Activated CD4-positive, alpha-beta T cell treated with anti-CD3 and anti-CD28 coated beads, Interleukin-2, amount 10 ng/mL, durations not matched to agents 24 days and 14 days (primary cell): ENCODE data around the gene CNTNAP2. TPM values are rescaled to one million over a fixed set of nuclear protein-coding genes. Genes with fewer than 3 reads are reported as not detected.

Experiments used
- DNase-seq: peaks from one replicate; pipeline ENCODE4 v3.0.0; 2022
- H3K27ac Mint-ChIP-seq: one replicate; pipeline ENCODE4 v1.8.0; 2022; ENCODE audit warnings: mild to moderate bottlenecking, mixed read lengths
- H3K27me3 Mint-ChIP-seq: one replicate; pipeline ENCODE4 v1.8.0; 2022; ENCODE audit warnings: mixed read lengths
- H3K36me3 Mint-ChIP-seq: one replicate; pipeline ENCODE4 v1.8.0; 2022; ENCODE audit warnings: low read depth, mild to moderate bottlenecking, mixed read lengths
- H3K4me1 Mint-ChIP-seq: one replicate; pipeline ENCODE4 v1.8.0; 2021; ENCODE audit warnings: mixed read lengths
- H3K4me3 Mint-ChIP-seq: one replicate; pipeline ENCODE4 v1.8.0; 2022; ENCODE audit warnings: mild to moderate bottlenecking, moderate library complexity, mixed read lengths
- H3K9me3 Mint-ChIP-seq: one replicate; pipeline ENCODE4 v1.8.0; 2021; ENCODE audit warnings: mixed read lengths
- intact Hi-C: fragments of 100-400 bp; cut with micrococcal nuclease; formaldehyde crosslinking; loops from one replicate; pipeline ENCODE4 v1.15.1; 2023
- total RNA-seq: library from RNA; stranded (reverse); gene quantifications from 2 replicates; pipeline ENCODE4 v1.2.3, GENCODE V29; 2022

CNTNAP2 gene
- total RNA-seq, 1 donor from 2014 or later, result not detected

DNA sequence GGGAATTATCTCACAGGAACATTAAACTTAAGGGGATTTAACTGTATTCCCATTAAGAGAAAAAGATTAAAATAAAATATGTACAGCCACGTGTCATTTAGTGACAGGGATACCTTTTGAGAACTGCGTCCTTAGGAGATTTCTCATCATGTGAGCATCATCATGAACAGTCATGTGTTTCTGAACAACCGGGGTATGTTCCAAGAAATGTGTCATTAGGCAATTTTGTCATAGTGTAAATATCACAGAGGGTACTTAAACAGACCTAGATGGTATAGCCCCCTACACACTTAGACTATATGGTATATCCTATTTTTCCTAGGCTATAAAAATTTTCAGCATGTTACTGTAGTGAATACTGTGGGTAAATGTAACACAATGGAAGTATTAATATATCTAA, 840.3 kb downstream of the CNTNAP2 start:
- peaks cover 6% of the 10 kb centered on the region for H3K9me3 Mint-ChIP-seq
- no peaks in the 10 kb centered on the region for H3K27me3 Mint-ChIP-seq
- no peaks in the 10 kb centered on the region for H3K36me3 Mint-ChIP-seq
- DNase-seq, result no peak
- H3K4me3 Mint-ChIP-seq, result no peak overlapping the region
- intact Hi-C loops, result no loop called here
- H3K4me1 Mint-ChIP-seq, result no peaks in the 10 kb centered on the region
- H3K27ac Mint-ChIP-seq, result no peak overlapping the region

- Mint-ChIP-seq H3K9me3 (peaks cover 11% of the 10 kb centered on the region), H3K27ac (no peak overlapping the region), H3K36me3 (no peaks in the 10 kb centered on the region), H3K4me3 (no peak overlapping the region), H3K4me1 (no peaks in the 10 kb centered on the region), H3K27me3 (no peaks in the 10 kb centered on the region)
- DNase-seq, result no peak
- intact Hi-C loops, result no loop called here
Measured at GRCh38 chr7:146960773-146961391, 844.3 kb downstream of the CNTNAP2 start.

GRCh38 chr7:146961617-146962016, 845.0 kb downstream of the CNTNAP2 start:
- no peak overlapping the region for H3K4me3 Mint-ChIP-seq
- H3K4me1 Mint-ChIP-seq, result no peaks in the 10 kb centered on the region
- no peaks in the 10 kb centered on the region for H3K27me3 Mint-ChIP-seq
- H3K9me3 Mint-ChIP-seq, result peaks cover 11% of the 10 kb centered on the region
- intact Hi-C loops, result no loop called here
- H3K36me3 Mint-ChIP-seq, result no peaks in the 10 kb centered on the region
- no peak overlapping the region for H3K27ac Mint-ChIP-seq
- no peak for DNase-seq

DNA sequence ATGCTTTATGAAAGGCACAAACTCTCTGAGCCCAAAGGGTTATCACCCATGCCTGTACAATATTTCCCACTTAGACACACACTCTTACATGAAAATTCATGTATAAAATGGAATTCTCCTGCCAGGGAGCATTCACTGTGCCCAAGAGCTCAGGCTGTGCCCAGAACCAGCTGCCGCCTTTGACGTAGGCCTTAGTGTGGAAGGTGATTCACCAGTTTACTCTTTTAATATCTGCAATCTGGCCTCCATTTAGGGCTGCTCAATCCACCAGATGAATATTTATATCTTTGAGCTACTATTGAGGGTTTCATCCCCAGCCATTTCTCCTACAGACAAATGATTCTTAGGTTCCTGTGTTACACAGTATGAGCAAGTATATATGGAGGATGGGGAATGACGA, 849.7 kb downstream of the CNTNAP2 start:
- no peak for DNase-seq
- Mint-ChIP-seq H3K4me3 (no peak overlapping the region), H3K36me3 (no peaks in the 10 kb centered on the region), H3K4me1 (no peaks in the 10 kb centered on the region), H3K9me3 (peaks cover 7% of the 10 kb centered on the region), H3K27me3 (no peaks in the 10 kb centered on the region), H3K27ac (no peak overlapping the region)
- intact Hi-C loops, result no loop called here

DNA sequence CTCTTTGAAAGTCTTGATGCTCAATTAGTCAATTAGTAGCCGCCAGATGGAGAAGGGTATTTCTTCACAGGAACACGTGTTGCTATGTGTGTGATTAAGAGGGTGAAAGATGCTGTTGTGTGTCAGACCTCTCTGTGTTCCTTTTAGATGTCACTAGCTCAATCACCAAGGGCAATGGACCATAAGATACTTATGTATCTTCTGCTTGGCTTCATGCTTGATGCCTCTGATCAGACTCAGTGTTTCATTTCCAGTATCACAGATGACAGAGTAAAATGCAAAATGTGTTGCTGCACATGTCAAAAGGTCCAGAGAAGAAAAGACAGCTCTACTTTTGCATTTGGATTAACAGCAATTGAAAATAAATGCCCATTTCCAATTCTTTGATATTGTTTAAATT, 865.9 kb downstream of the CNTNAP2 start:
- no peak overlapping the region for H3K4me3 Mint-ChIP-seq
- no peaks in the 10 kb centered on the region for H3K9me3 Mint-ChIP-seq
- no peak for DNase-seq
- H3K4me1 Mint-ChIP-seq, result no peaks in the 10 kb centered on the region
- H3K36me3 Mint-ChIP-seq, result no peaks in the 10 kb centered on the region
- no peaks in the 10 kb centered on the region for H3K27me3 Mint-ChIP-seq
- intact Hi-C loops, result no loop called here
- no peak overlapping the region for H3K27ac Mint-ChIP-seq

GRCh38 chr7:146991596-146991995, 875.0 kb downstream of the CNTNAP2 start:
- H3K36me3 Mint-ChIP-seq, result no peaks in the 10 kb centered on the region
- no peak overlapping the region for H3K27ac Mint-ChIP-seq
- no peaks in the 10 kb centered on the region for H3K27me3 Mint-ChIP-seq
- H3K4me3 Mint-ChIP-seq, result no peak overlapping the region
- peaks cover 12% of the 10 kb centered on the region for H3K9me3 Mint-ChIP-seq
- no peaks in the 10 kb centered on the region for H3K4me1 Mint-ChIP-seq
- no peak for DNase-seq
- intact Hi-C loops, result no loop called here

- Mint-ChIP-seq H3K27ac (no peak overlapping the region), H3K4me3 (no peak overlapping the region), H3K9me3 (peaks cover 12% of the 10 kb centered on the region), H3K27me3 (no peaks in the 10 kb centered on the region), H3K36me3 (no peaks in the 10 kb centered on the region), H3K4me1 (no peaks in the 10 kb centered on the region)
- DNase-seq, result no peak
- intact Hi-C loops, result no loop called here
Measured at GRCh38 chr7:146993764-146994163, 877.2 kb downstream of the CNTNAP2 start.

DNA sequence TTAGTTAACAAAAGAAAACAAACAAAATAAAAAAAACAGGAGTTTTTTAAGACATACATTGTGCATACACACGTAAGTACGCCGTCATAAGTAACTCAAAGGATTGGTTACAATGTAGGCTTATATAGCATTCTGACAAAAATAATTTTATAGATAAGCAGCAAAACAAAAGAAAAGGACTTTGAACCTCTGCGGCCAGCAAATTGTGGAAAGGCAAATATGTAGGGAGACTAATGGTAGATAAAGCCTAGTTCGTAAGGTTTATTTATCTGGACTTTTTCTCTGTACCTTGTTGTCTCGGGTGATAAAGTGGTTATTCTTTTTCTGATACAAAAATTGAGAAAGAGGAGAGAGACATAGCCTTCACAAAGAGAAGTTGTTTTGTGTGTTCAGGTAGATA, 891.9 kb downstream of the CNTNAP2 start:
- Mint-ChIP-seq H3K4me3 (no peak overlapping the region), H3K27me3 (no peaks in the 10 kb centered on the region), H3K27ac (no peak overlapping the region), H3K9me3 (no peaks in the 10 kb centered on the region), H3K4me1 (no peaks in the 10 kb centered on the region), H3K36me3 (no peaks in the 10 kb centered on the region)
- DNase-seq, result no peak
- intact Hi-C loops, result no loop called here

GRCh38 chr7:147012666-147013065, 896.1 kb downstream of the CNTNAP2 start:
- no peaks in the 10 kb centered on the region for H3K27me3 Mint-ChIP-seq
- no peak overlapping the region for H3K4me3 Mint-ChIP-seq
- no peaks in the 10 kb centered on the region for H3K36me3 Mint-ChIP-seq
- H3K4me1 Mint-ChIP-seq, result no peaks in the 10 kb centered on the region
- no peak for DNase-seq
- intact Hi-C loops, result no loop called here
- H3K9me3 Mint-ChIP-seq, result no peaks in the 10 kb centered on the region
- no peak overlapping the region for H3K27ac Mint-ChIP-seq

- intact Hi-C loops, result no loop called here
- Mint-ChIP-seq H3K4me3 (no peak overlapping the region), H3K4me1 (no peaks in the 10 kb centered on the region), H3K27me3 (no peaks in the 10 kb centered on the region), H3K9me3 (peaks cover 5% of the 10 kb centered on the region), H3K27ac (no peak overlapping the region), H3K36me3 (no peaks in the 10 kb centered on the region)
- no peak for DNase-seq
Measured at GRCh38 chr7:147013825-147014224, 897.2 kb downstream of the CNTNAP2 start.

- no peak overlapping the region for H3K27ac Mint-ChIP-seq
- no peaks in the 10 kb centered on the region for H3K4me1 Mint-ChIP-seq
- intact Hi-C loops, result no loop called here
- peaks cover 5% of the 10 kb centered on the region for H3K9me3 Mint-ChIP-seq
- H3K4me3 Mint-ChIP-seq, result no peak overlapping the region
- no peaks in the 10 kb centered on the region for H3K27me3 Mint-ChIP-seq
- no peaks in the 10 kb centered on the region for H3K36me3 Mint-ChIP-seq
- no peak for DNase-seq
Measured at GRCh38 chr7:147014286-147014955, 897.8 kb downstream of the CNTNAP2 start.

DNA sequence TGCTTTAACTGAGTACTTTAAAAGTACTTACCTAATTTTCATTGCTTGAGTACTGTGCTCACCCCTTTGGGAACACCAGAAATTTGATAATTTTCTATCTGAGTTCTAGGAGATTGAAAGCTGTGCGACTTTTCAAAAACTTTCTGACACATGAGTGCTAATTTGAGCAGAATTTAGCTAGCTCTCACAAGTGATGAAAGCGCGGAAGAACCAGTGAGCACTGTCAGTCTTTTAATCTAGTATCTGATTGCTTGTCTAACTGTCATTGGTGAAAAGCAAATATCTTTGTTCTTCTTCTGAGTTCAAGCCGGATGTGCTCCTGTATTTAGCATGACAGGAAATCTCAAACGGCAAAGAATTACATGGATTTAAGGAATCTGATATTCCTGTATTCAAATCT, 899.4 kb downstream of the CNTNAP2 start:
- intact Hi-C loops, result no loop called here
- H3K9me3 Mint-ChIP-seq, result peaks cover 5% of the 10 kb centered on the region
- H3K4me3 Mint-ChIP-seq, result no peak overlapping the region

DNA sequence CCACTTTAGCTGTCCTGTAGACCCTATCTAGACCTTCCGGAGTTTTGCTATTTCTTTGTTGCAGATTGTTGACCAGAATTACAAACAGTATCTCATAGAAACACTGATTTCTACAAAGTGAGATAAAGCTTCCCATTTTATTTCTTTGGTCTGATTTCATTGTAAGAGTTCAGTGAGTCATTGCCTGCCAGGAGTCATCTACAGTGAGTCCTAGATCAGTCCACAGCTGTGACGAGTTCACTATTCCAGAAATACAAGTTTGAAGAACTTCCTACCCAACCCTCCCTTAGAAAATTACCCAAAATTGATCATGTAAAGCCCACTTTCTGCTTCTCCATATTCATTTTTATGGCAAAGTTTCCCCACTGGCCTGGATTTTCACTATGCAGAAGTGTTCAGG, 905.5 kb downstream of the CNTNAP2 start:
- intact Hi-C loops, result no loop called here
- no peaks in the 10 kb centered on the region for H3K27me3 Mint-ChIP-seq

More for the DNA sequence above, 899.4 kb downstream of the CNTNAP2 start:
- Mint-ChIP-seq H3K27ac (no peak overlapping the region), H3K27me3 (no peaks in the 10 kb centered on the region), H3K36me3 (no peaks in the 10 kb centered on the region), H3K4me1 (no peaks in the 10 kb centered on the region)
- DNase-seq, result no peak

GRCh38 chr7:147023440-147023839, 906.8 kb downstream of the CNTNAP2 start:
- Mint-ChIP-seq H3K27me3 (no peaks in the 10 kb centered on the region), H3K4me1 (no peaks in the 10 kb centered on the region), H3K27ac (no peak overlapping the region), H3K9me3 (peaks cover 7% of the 10 kb centered on the region), H3K36me3 (no peaks in the 10 kb centered on the region), H3K4me3 (no peak overlapping the region)
- intact Hi-C loops, result no loop called here
- no peak for DNase-seq

More for the DNA sequence above, 905.5 kb downstream of the CNTNAP2 start:
- DNase-seq, result no peak
- no peaks in the 10 kb centered on the region for H3K4me1 Mint-ChIP-seq
- H3K4me3 Mint-ChIP-seq, result no peak overlapping the region
- H3K36me3 Mint-ChIP-seq, result no peaks in the 10 kb centered on the region
- H3K27ac Mint-ChIP-seq, result no peak overlapping the region
- H3K9me3 Mint-ChIP-seq, result peaks cover 5% of the 10 kb centered on the region

DNA sequence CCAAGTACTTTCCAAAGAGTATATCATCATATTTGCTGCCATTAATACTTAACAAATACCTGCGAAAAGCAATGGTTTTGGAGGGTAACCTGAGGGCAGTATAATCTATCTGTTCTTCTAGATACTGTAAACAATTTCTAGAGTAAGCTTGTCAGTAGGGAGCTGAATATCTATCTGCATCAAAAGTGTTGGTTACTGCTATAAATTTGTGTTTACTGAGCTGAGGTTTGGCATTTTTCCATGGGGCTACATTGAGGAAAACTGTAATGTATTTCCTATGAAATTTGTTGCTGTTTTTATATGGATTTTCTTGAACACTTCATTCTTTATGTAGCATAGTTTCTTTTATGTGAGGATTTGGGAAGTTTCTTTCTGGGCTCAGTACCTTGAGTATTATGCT, 913.4 kb downstream of the CNTNAP2 start:
- Mint-ChIP-seq H3K4me1 (no peaks in the 10 kb centered on the region), H3K27me3 (no peaks in the 10 kb centered on the region), H3K27ac (no peak overlapping the region), H3K9me3 (peaks cover 5% of the 10 kb centered on the region), H3K36me3 (no peaks in the 10 kb centered on the region), H3K4me3 (no peak overlapping the region)
- DNase-seq, result no peak
- intact Hi-C loops, result no loop called here
